H9 (cell line): ENCODE measurements around the gene ACADS. TPM values are rescaled to one million over a fixed set of nuclear protein-coding genes. Genes with fewer than 3 reads are reported as not detected.

Source experiments
- DNase-seq: peaks from one replicate; pipeline ENCODE4 v3.0.0-alpha.2; 2017
- H2AFZ ChIP-seq: one replicate; pipeline ENCODE4 v1.6.1; 2013; ENCODE audit warnings: mild to moderate bottlenecking, low read length, control low read depth, moderate library complexity
- H2AK5ac ChIP-seq: 2 replicates; pipeline ENCODE4 v1.6.1; 2013; ENCODE audit warnings: low read length, control low read depth, mixed read lengths; ENCODE audit not compliant: insufficient read length
- H2BK120ac ChIP-seq: one replicate; pipeline ENCODE4 v1.6.1; 2013; ENCODE audit warnings: low read depth, mild to moderate bottlenecking, low read length, control low read depth, inconsistent platforms; ENCODE audit not compliant: poor library complexity, severe bottlenecking
- H2BK12ac ChIP-seq: 2 replicates; pipeline ENCODE4 v1.6.1; 2013; ENCODE audit warnings: low read length, control low read depth, mixed read lengths, low read depth; ENCODE audit not compliant: insufficient read length
- H2BK15ac ChIP-seq: 2 replicates; pipeline ENCODE4 v1.6.1; 2013; ENCODE audit warnings: low read depth, low read length, control low read depth
- H2BK20ac ChIP-seq: one replicate; pipeline ENCODE4 v1.6.1; 2013; ENCODE audit warnings: low read depth, mild to moderate bottlenecking, low read length, control low read depth, inconsistent platforms; ENCODE audit not compliant: poor library complexity, severe bottlenecking
- H2BK5ac ChIP-seq: 2 replicates; pipeline ENCODE4 v1.6.1; 2013; ENCODE audit warnings: low read length, control low read depth, mixed read lengths; ENCODE audit not compliant: insufficient read length
- H3K14ac ChIP-seq: 2 replicates; pipeline ENCODE4 v1.6.1; 2013; ENCODE audit warnings: low read length, control low read depth; ENCODE audit not compliant: insufficient read depth
- H3K18ac ChIP-seq: 2 replicates; pipeline ENCODE4 v1.6.1; 2013; ENCODE audit warnings: low read depth, mild to moderate bottlenecking, mixed read lengths, low read length, control low read depth; ENCODE audit not compliant: insufficient read length
- H3K23ac ChIP-seq: 2 replicates; pipeline ENCODE4 v1.6.1; 2013; ENCODE audit warnings: low read length, control low read depth, mixed read lengths, low read depth; ENCODE audit not compliant: insufficient read length
- H3K23me2 ChIP-seq: 2 replicates; pipeline ENCODE4 v1.6.1; 2013; ENCODE audit warnings: low read depth, mild to moderate bottlenecking, mixed read lengths, low read length, control low read depth; ENCODE audit not compliant: insufficient read length, poor library complexity, severe bottlenecking
- H3K27ac ChIP-seq: 2 replicates; pipeline ENCODE4 v1.5.1; 2013; ENCODE audit warnings: low read length, control low read depth, mixed read lengths, low read depth; ENCODE audit not compliant: insufficient read length
- H3K27me3 ChIP-seq: 2 replicates; pipeline ENCODE4 v1.6.1; 2013; ENCODE audit warnings: low read length, control low read depth, inconsistent platforms; ENCODE audit not compliant: insufficient read depth
- H3K4ac ChIP-seq: 2 replicates; pipeline ENCODE4 v1.6.1; 2013; ENCODE audit warnings: low read depth, mild to moderate bottlenecking, control low read depth, inconsistent platforms, low read length, moderate library complexity
- H3K4me1 ChIP-seq: 2 replicates; pipeline ENCODE4 v1.6.1; 2013; ENCODE audit warnings: low read length, control low read depth, inconsistent platforms; ENCODE audit not compliant: insufficient read depth
- H3K4me2 ChIP-seq: 2 replicates; pipeline ENCODE4 v1.6.1; 2013; ENCODE audit warnings: low read length, control low read depth, mixed read lengths; ENCODE audit not compliant: insufficient read length, insufficient read depth
- H3K56ac ChIP-seq: 2 replicates; pipeline ENCODE4 v1.6.1; 2013; ENCODE audit warnings: low read depth, mild to moderate bottlenecking, mixed read lengths, low read length, control low read depth; ENCODE audit not compliant: insufficient read length
- H3K79me1 ChIP-seq: 2 replicates; pipeline ENCODE4 v1.6.1; 2013; ENCODE audit warnings: low read depth, mild to moderate bottlenecking, moderate library complexity, low read length, control low read depth, inconsistent platforms; ENCODE audit not compliant: insufficient read depth, poor library complexity, severe bottlenecking
- H3K79me2 ChIP-seq: 2 replicates; pipeline ENCODE4 v1.6.1; 2013; ENCODE audit warnings: low read length, control low read depth, inconsistent platforms; ENCODE audit not compliant: insufficient read depth
- H3K9ac ChIP-seq: 2 replicates; pipeline ENCODE4 v1.6.1; 2013; ENCODE audit warnings: low read length, control low read depth, mixed read lengths; ENCODE audit not compliant: insufficient read length; ENCODE audit errors: extremely low read depth
- H3K9me3 ChIP-seq: one replicate; pipeline ENCODE4 v1.6.1; 2013; ENCODE audit warnings: low read depth, low read length, inconsistent platforms; ENCODE audit not compliant: control insufficient read depth
- H3T11ph ChIP-seq: one replicate; pipeline ENCODE4 v1.6.1; 2013; ENCODE audit warnings: mild to moderate bottlenecking, low read length, control low read depth, inconsistent platforms
- H4K20me1 ChIP-seq: one replicate; pipeline ENCODE4 v1.6.1; 2013; ENCODE audit not compliant: control insufficient read depth, insufficient read length, insufficient read depth
- H4K5ac ChIP-seq: 2 replicates; pipeline ENCODE4 v1.6.1; 2013; ENCODE audit warnings: low read depth, mild to moderate bottlenecking, mixed read lengths, low read length, control low read depth; ENCODE audit not compliant: insufficient read length
- H4K8ac ChIP-seq: replicated peaks from 2 replicates; pipeline ENCODE4 v1.6.1; 2013; ENCODE audit warnings: low read length, control low read depth, mixed read lengths, low read depth; ENCODE audit not compliant: insufficient read length
- H4K91ac ChIP-seq: 2 replicates; pipeline ENCODE4 v1.6.1; 2013; ENCODE audit warnings: low read depth, mild to moderate bottlenecking, moderate library complexity, mixed read lengths, low read length, control low read depth; ENCODE audit not compliant: insufficient read length
- H3K27ac Mint-ChIP-seq, 3 experiments: 2 replicates in 2 of 3; 3 replicates in 1 of 3; pipeline ENCODE4 v1.8.0; 2020 to 2021; ENCODE audit warnings: mixed read lengths in 3 of 3, mild to moderate bottlenecking in 1 of 3, moderate library complexity in 1 of 3
- H3K27me3 Mint-ChIP-seq: 2 replicates; pipeline ENCODE4 v1.8.0; 2021; ENCODE audit warnings: low read depth, mild to moderate bottlenecking, moderate library complexity, mixed read lengths
- H3K36me3 Mint-ChIP-seq, 3 experiments: 2 replicates in 2 of 3; 3 replicates in 1 of 3; pipeline ENCODE4 v1.8.0; 2020 to 2021; ENCODE audit warnings: low read depth in 3 of 3, mixed read lengths in 3 of 3; ENCODE audit not compliant: insufficient read depth in 1 of 3
- H3K4me1 Mint-ChIP-seq, 2 experiments: 2 replicates each; pipeline ENCODE4 v1.8.0; 2020; ENCODE audit warnings: mixed read lengths in 2 of 2
- H3K4me3 Mint-ChIP-seq, 2 experiments: 2 replicates in 1 of 2; 3 replicates in 1 of 2; pipeline ENCODE4 v1.8.0; 2020 to 2021; ENCODE audit warnings: mild to moderate bottlenecking in 2 of 2, mixed read lengths in 2 of 2, moderate library complexity in 1 of 2
- H3K9me3 Mint-ChIP-seq, 2 experiments: 2 replicates in 1 of 2; 3 replicates in 1 of 2; pipeline ENCODE4 v1.8.0; 2020; ENCODE audit warnings: mild to moderate bottlenecking in 2 of 2, mixed read lengths in 2 of 2, moderate library complexity in 1 of 2
- WGBS: extraction: QIAGEN DNeasy Blood & Tissue Kit; methylation state at CpG from one replicate; pipeline ENCODE4 v1.1.7; 2013; ENCODE audit warnings: missing lambda C conversion rate, low lambda C conversion rate, mixed read lengths; ENCODE audit not compliant: insufficient read length; ENCODE audit errors: extremely low coverage; 5-methylcytosine and 5-hydroxymethylcytosine counted together
- total RNA-seq: library from RNA; stranded (reverse); gene quantifications from 2 replicates; pipeline ENCODE4 v1.2.1, GENCODE V29; 2021
- TF ChIP-seq, protein P1 (sequence below): fragments of 200-600 bp; sonication (generic); conservative IDR thresholded peaks from 3 replicates; pipeline ENCODE4 v1.8.0; 2021; ENCODE audit warnings: antibody characterized with exemption, mild to moderate bottlenecking

Gene ACADS
- total RNA-seq, 1 experiment from 2014 or later: 8.3 TPM

DNA sequence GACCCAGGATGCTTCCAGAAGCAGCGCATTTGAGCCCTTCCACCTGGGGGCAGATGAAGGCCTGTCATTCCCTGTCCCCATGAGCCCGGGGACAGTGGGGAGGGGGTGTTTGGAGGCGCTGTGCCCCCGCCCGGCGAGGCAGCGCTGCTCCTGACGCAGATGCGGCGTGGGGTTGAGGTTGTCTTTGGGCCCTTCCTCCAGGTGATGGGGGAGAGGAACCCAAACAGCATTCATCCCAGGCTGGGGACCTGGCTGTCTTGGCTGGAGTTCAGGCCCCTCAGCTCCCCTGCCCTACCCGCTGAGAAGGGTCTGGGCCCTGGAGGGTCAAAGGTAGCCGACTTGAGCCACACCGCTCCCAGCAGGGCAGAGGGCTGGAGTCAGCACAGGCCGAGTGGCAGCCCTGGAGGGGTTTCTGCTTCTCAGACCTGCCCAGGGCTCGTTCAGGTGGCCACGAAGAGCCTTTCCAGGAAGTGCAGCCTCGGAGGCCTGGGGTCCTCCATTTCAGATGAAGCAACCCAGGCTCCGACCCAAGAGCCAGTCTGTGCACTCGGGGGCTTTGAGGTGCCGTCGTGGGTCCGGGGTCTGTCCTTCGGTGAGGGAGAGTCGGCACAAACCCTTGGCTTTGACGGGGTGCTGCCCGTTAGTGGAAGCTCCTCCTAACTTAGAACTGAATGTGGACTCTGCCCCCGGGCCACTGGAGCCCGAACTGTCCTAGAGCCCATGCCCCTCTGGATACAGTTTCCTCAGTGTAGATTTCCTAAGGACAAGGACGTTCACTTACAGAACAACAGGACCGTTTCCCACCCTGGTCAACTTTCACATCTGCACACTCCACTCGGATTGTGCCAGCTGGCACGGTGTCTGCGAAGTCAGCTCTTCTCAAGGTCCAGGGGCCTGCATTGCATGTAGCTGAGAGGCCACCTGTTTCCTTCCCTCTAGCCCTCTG lies 16.1 kb downstream of the ACADS start:
- H3K9me3 Mint-ChIP-seq: no peaks in the 10 kb centered on the region
- no peaks in the 10 kb centered on the region for H3K79me2 ChIP-seq
- H3K9ac ChIP-seq: no peak overlapping the region
- H2BK12ac ChIP-seq: no peak overlapping the region
- H4K8ac ChIP-seq: no peak overlapping the region
- H3K79me1 ChIP-seq: no peaks in the 10 kb centered on the region
- H3T11ph ChIP-seq: no peak overlapping the region
- H2BK20ac ChIP-seq: no peak overlapping the region
- no peak overlapping the region for H4K5ac ChIP-seq
- H3K27me3 ChIP-seq: no peaks in the 10 kb centered on the region
- peak overlapping the region in 1 of 3 experiments; percentile 86; a peak in 1 of 7 replicates for H3K27ac Mint-ChIP-seq
- no peaks in the 10 kb centered on the region for H3K27me3 Mint-ChIP-seq
- H2BK15ac ChIP-seq: no peak overlapping the region
- H2BK5ac ChIP-seq: no peak overlapping the region
- no peaks in the 10 kb centered on the region for H3K23me2 ChIP-seq
- no peaks in the 10 kb centered on the region for H3K4me1 Mint-ChIP-seq
- no peaks in the 10 kb centered on the region for H3K4me1 ChIP-seq
- H3K27ac ChIP-seq: no peak overlapping the region
- no peak overlapping the region for H3K23ac ChIP-seq
- H3K9me3 ChIP-seq: no peaks in the 10 kb centered on the region
- no peak for DNase-seq
- H3K4me3 Mint-ChIP-seq: no peak overlapping the region; a peak in 1 of 5 replicates
- no peaks in the 10 kb centered on the region for H3K36me3 Mint-ChIP-seq
- H2AFZ ChIP-seq: no peak overlapping the region
- H4K91ac ChIP-seq: no peak overlapping the region
- no CpG with 5 or more reads among the region's 33 CpGs for WGBS
- H3K18ac ChIP-seq: no peak overlapping the region
- no peak overlapping the region for H2BK120ac ChIP-seq
- TF ChIP-seq, protein P1, sequence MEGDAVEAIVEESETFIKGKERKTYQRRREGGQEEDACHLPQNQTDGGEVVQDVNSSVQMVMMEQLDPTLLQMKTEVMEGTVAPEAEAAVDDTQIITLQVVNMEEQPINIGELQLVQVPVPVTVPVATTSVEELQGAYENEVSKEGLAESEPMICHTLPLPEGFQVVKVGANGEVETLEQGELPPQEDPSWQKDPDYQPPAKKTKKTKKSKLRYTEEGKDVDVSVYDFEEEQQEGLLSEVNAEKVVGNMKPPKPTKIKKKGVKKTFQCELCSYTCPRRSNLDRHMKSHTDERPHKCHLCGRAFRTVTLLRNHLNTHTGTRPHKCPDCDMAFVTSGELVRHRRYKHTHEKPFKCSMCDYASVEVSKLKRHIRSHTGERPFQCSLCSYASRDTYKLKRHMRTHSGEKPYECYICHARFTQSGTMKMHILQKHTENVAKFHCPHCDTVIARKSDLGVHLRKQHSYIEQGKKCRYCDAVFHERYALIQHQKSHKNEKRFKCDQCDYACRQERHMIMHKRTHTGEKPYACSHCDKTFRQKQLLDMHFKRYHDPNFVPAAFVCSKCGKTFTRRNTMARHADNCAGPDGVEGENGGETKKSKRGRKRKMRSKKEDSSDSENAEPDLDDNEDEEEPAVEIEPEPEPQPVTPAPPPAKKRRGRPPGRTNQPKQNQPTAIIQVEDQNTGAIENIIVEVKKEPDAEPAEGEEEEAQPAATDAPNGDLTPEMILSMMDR: no peak
- no peak overlapping the region for H3K4ac ChIP-seq
- no peak overlapping the region for H2AK5ac ChIP-seq
- H3K14ac ChIP-seq: no peak overlapping the region; the same call in 1 of the 2 replicates
- no peak overlapping the region for H3K4me2 ChIP-seq
- no peak overlapping the region for H3K56ac ChIP-seq
- no peaks in the 10 kb centered on the region for H4K20me1 ChIP-seq
